Upper lobe of left lung (tissue), 4 donors: ENCODE results near the gene CCDC38.

ENCODE experiments used
- POLR2A ChIP-seq, 4 donors: fragments of 450-650 bp; IDR thresholded peaks; one replicate each; pipeline ENCODE4 v1.5.1; 2016 to 2017; ENCODE audit warnings: antibody characterized with exemption in 4 of 4, mild to moderate bottlenecking in 2 of 4
- POLR2AphosphoS5 ChIP-seq, 2 donors: sonication (generic); formaldehyde crosslinking; IDR thresholded peaks; one replicate each; pipeline ENCODE4 v1.5.1; 2017; ENCODE audit warnings: antibody characterized with exemption in 2 of 2
- TF ChIP-seq, protein P1 (sequence below), 6 experiments: fragments of 450-650 bp in 4 of 6; fragments of 200-600 bp in 2 of 6; sonication (generic) in 2 of 6; IDR thresholded peaks; one replicate each; pipeline ENCODE4 v1.5.1; 2016 to 2019; ENCODE audit warnings: antibody characterized with exemption in 6 of 6

DNA sequence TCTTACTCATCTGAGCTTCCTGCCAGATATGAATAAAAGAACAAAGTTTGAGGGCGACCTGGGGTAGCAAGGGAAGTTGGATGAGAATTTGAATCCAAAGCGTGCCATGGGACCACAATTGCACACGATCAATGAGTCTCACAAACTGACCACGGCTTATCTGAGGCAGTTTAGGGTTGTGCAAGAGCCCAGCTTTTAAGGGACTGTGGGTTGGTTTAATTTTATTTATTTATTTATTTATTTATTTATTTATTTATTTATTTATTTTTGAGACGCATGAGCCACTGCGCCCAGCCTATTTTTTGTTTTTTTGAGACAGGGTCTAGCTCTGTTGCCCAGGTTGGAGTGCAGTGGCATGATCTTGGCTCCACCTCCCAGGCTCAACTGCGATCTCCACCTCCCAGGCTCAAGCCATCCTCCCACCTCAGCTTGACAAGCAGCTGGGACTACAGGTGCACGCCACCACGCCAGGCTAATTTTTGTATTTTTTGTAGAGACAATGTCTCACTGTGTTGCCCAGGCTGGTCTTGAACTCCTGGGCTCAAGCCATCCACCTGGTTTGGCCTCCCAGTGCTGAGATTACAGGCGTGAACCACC, 1.8 kb upstream of the CCDC38 start:
- no peak for TF ChIP-seq POLR2A (IDR thresholded peaks at IDR 0.05)
- TF ChIP-seq, protein P1, sequence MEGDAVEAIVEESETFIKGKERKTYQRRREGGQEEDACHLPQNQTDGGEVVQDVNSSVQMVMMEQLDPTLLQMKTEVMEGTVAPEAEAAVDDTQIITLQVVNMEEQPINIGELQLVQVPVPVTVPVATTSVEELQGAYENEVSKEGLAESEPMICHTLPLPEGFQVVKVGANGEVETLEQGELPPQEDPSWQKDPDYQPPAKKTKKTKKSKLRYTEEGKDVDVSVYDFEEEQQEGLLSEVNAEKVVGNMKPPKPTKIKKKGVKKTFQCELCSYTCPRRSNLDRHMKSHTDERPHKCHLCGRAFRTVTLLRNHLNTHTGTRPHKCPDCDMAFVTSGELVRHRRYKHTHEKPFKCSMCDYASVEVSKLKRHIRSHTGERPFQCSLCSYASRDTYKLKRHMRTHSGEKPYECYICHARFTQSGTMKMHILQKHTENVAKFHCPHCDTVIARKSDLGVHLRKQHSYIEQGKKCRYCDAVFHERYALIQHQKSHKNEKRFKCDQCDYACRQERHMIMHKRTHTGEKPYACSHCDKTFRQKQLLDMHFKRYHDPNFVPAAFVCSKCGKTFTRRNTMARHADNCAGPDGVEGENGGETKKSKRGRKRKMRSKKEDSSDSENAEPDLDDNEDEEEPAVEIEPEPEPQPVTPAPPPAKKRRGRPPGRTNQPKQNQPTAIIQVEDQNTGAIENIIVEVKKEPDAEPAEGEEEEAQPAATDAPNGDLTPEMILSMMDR (IDR thresholded peaks at IDR 0.05): no peak
- no peak for TF ChIP-seq POLR2AphosphoS5 (IDR thresholded peaks at IDR 0.05)
